HepG2 (cell line): ENCODE results near the gene NR1H3. TPM values are rescaled to one million over a fixed set of nuclear protein-coding genes. Genes with fewer than 3 reads are reported as not detected.

Experiments used
- GABPA ChIP-seq, 2 experiments: IDR thresholded peaks; 2 replicates each; pipeline ENCODE4 v1.6.1; 2011 to 2016; ENCODE audit warnings: low read depth in 2 of 2, low read length in 1 of 2, missing biosample characterization in 1 of 2, missing genetic modification characterization in 1 of 2
- KDM5B ChIP-seq: sonication (generic); formaldehyde crosslinking; IDR thresholded peaks from 2 replicates; pipeline ENCODE4 v1.4.0; 2020; ENCODE audit warnings: missing genetic modification reagents, mild to moderate bottlenecking, borderline replicate concordance
- KLF6 ChIP-seq: IDR thresholded peaks from 2 replicates; pipeline ENCODE4 v1.8.0; 2016; ENCODE audit warnings: missing biosample characterization, missing genetic modification reagents
- LRRFIP1 ChIP-seq: sonication (generic); formaldehyde crosslinking; conservative IDR thresholded peaks from 2 replicates; pipeline ENCODE4 v1.4.0; 2020; ENCODE audit warnings: missing genetic modification reagents
- MBNL3 ChIP-seq: fragments of 250-450 bp; sonication (Bioruptor Pico); conservative IDR thresholded peaks from 2 replicates; pipeline ENCODE4 v1.8.0; 2022; ENCODE audit warnings: mild to moderate bottlenecking, inconsistent platforms
- NFYB ChIP-seq: sonication (generic); formaldehyde crosslinking; IDR thresholded peaks from 2 replicates; pipeline ENCODE4 v1.4.0; 2020; ENCODE audit warnings: missing genetic modification reagents
- NR2F2 ChIP-seq: IDR thresholded peaks from 2 replicates; pipeline ENCODE4 v1.6.1; 2012; ENCODE audit warnings: low read depth, inconsistent platforms, borderline replicate concordance
- NR3C1 ChIP-seq: sonication (generic); formaldehyde crosslinking; IDR thresholded peaks from 2 replicates; pipeline ENCODE4 v1.4.0; 2020; ENCODE audit warnings: missing genetic modification reagents
- PLRG1 ChIP-seq: fragments of 450-650 bp; conservative IDR thresholded peaks from 2 replicates; pipeline ENCODE4 v1.6.1; 2016
- REST ChIP-seq, 2 experiments: IDR thresholded peaks; 2 replicates each; pipeline ENCODE4 v1.6.1; 2011 to 2012; ENCODE audit warnings: low read length in 2 of 2, borderline replicate concordance in 1 of 2, low read depth in 1 of 2, mild to moderate bottlenecking in 1 of 2, moderate library complexity in 1 of 2
- SNAPC2 ChIP-seq: sonication (generic); formaldehyde crosslinking; IDR thresholded peaks from 2 replicates; pipeline ENCODE4 v1.8.1; 2022; ENCODE audit warnings: mild to moderate bottlenecking, missing genetic modification reagents
- SRSF4 ChIP-seq: fragments of 200-400 bp; formaldehyde crosslinking; IDR thresholded peaks from one replicate; pipeline ENCODE4 v1.6.1; 2018; ENCODE audit warnings: mild to moderate bottlenecking, low read depth, low read length, moderate library complexity; ENCODE audit not compliant: poor library complexity, severe bottlenecking
- TCF12 ChIP-seq, 2 experiments: fragments of 450-650 bp in 1 of 2; sonication (generic) in 1 of 2; formaldehyde crosslinking in 1 of 2; IDR thresholded peaks; 2 replicates each; pipeline versions ENCODE4 v1.6.1 to v1.8.0; 2017 to 2022; ENCODE audit warnings: antibody characterized with exemption in 1 of 2, mild to moderate bottlenecking in 1 of 2, missing genetic modification reagents in 1 of 2, moderate library complexity in 1 of 2
- U2AF2 ChIP-seq: fragments of 200-400 bp; formaldehyde crosslinking; IDR thresholded peaks from 2 replicates; pipeline ENCODE4 v1.6.1; 2017; ENCODE audit warnings: low read depth, mild to moderate bottlenecking, low read length
- ZBTB25 ChIP-seq: IDR thresholded peaks from 2 replicates; pipeline ENCODE4 v1.6.1; 2018; ENCODE audit warnings: missing genetic modification reagents
- ZBTB7B ChIP-seq: sonication (generic); formaldehyde crosslinking; IDR thresholded peaks from 2 replicates; pipeline ENCODE4 v1.4.0; 2020; ENCODE audit warnings: missing genetic modification reagents
- ZNF34 ChIP-seq: sonication (generic); formaldehyde crosslinking; IDR thresholded peaks from 2 replicates; pipeline ENCODE4 v1.4.0; 2020; ENCODE audit warnings: mild to moderate bottlenecking, missing genetic modification reagents, borderline replicate concordance
- ZNF503 ChIP-seq: sonication (generic); formaldehyde crosslinking; IDR thresholded peaks from 2 replicates; pipeline ENCODE4 v1.4.0; 2020; ENCODE audit warnings: missing genetic modification reagents
- ZNF670 ChIP-seq: sonication (generic); formaldehyde crosslinking; IDR thresholded peaks from 2 replicates; pipeline ENCODE4 v1.8.0; 2022; ENCODE audit warnings: mild to moderate bottlenecking, missing genetic modification reagents, borderline replicate concordance
- polyA plus RNA-seq, 8 experiments: library from polyadenylated mRNA; depleted of rRNA in 3 of 8; stranded (reverse) in 7 of 8; unstranded in 1 of 8; fragments of >200 nt; fragmentation: Illumina TruSeq in 4 of 8; extraction: Trizol in 4 of 8; gene quantifications; 2 replicates each; pipeline versions ENCODE4 v1.2.1 to v1.2.3, GENCODE V29; 2011 to 2016; ENCODE audit warnings: low read depth in 4 of 8, missing spikeins in 1 of 8, mixed read lengths in 1 of 8; ENCODE audit not compliant: insufficient read depth in 1 of 8
- total RNA-seq, 5 experiments: library from RNA; depleted of rRNA; stranded (reverse); fragments of >200 nt; fragmentation: Illumina TruSeq; extraction: Trizol; gene quantifications; 2 replicates each; pipeline ENCODE4 v1.2.3, GENCODE V29; 2016; ENCODE audit warnings: low read depth in 1 of 5

Gene NR1H3
- total and polyA plus RNA-seq, 2 of the 13 experiments (the other 11 are each of a cell fraction or from before 2014, with no cell fraction given): 41.8 to 102 TPM

- TF ChIP-seq ZNF34 (CRISPR knock-in tag) (no peak), KLF6 (CRISPR knock-in tag) (no peak), SRSF4 (no peak), U2AF2 (no peak), NR3C1 (no peak), ZNF670 (CRISPR knock-in tag) (no peak), PLRG1 (no peak), ZBTB25 (CRISPR knock-in tag) (no peak), ZBTB7B (CRISPR knock-in tag) (no peak), GABPA (IDR thresholded peaks at IDR 0.05; ENCODE audit: low read depth, low read length) (no peak), GABPA (CRISPR knock-in tag; IDR thresholded peaks at IDR 0.05; ENCODE audit: low read depth) (0 out of 2 replicates have a peak, but pooled peaks have one; percentile 14), TCF12 (IDR thresholded peaks at IDR 0.05) (no peak), TCF12 (CRISPR knock-in tag; IDR thresholded peaks at IDR 0.05) (no peak), LRRFIP1 (CRISPR knock-in tag) (no peak), NFYB (CRISPR knock-in tag) (peak; percentile 72), MBNL3 (CRISPR knock-in tag) (no peak), KDM5B (CRISPR knock-in tag) (no peak), SNAPC2 (CRISPR knock-in tag) (no peak), REST (IDR thresholded peaks at IDR 0.05; ENCODE audit: borderline replicate concordance in 1 of 2, low read depth in 1 of 2, low read length in 2 of 2) (0 out of 4 replicates have a peak, but pooled peaks of 1 of the 2 experiments have one; percentile 12), NR2F2 (no peak), ZNF503 (CRISPR knock-in tag) (no peak)
These were observed 43.7 kb upstream of the NR1H3 start (continued) for GRCh38 chr11:47213950-47214565.
